Retinal pigment epithelial cell (primary cell): ENCODE data around the gene SCARB1.
"Not testable (repeated sequence)": the region's sequence is repeated elsewhere in the genome, so short reads cannot be mapped to it uniquely, and the experiment has no call there.

Experiments used
- DNase-seq: peaks from one replicate; pipeline ENCODE4 v3.0.0-alpha.2; 2010; ENCODE audit warnings: low read depth
- H3K4me3 ChIP-seq: 2 replicates; pipeline ENCODE4 v1.5.1; 2011; ENCODE audit warnings: mild to moderate bottlenecking, low read length, control low read depth, moderate library complexity
- CTCF ChIP-seq: conservative IDR thresholded peaks from 2 replicates; pipeline ENCODE4 v1.5.1; 2011; ENCODE audit warnings: low read depth, low read length, control low read depth, inconsistent platforms

SCARB1 gene

DNA sequence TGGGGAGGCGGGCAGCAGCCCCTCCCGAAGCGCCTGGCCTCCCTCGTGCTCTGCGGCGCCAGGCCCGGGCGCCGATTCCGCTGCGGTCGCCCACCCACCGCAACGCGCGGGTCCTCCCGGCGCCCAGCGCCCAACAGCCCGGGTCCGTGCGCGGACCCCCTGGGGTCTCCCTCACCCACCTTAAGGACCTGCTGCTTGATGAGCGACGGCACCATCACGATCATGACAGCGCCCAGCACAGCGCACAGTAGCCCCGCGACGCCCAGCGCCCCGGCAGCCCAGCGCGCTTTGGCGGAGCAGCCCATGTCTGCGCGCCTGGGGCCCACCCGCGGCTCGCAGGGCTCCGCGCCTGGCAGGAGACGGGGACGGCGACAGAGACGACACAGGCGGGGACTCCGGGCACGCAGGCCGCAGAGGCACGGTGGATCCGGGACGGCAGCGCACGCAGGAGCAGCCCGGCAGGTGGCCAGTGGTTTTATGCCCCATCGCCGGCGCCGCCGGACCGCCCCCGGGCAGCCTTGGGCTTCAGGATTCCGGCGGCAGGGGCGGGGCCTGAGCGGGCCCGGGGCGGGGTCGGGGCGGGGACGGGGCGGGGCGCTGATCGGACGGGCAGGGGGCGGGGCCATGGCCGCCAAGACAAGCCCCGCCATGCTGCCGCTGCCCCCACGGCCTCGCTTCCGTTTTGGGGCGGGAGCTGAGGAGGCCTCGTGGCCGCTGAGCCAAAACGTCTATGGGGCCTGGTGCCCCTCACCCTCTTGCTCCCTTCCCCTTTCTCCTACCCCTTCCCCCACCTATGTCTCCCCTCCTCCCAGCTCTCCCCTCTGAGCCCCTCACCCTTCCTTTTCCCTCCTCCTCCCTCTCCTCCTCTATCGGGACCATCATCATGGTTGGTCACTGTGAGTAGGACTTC, at the start of gene SCARB1:
Gene SCARB1, minus strand, starts transcription at position 449 of the 910 bp plus-strand sequence. Its CDS starts 144 bp downstream, at position 305.
- peak within 1 kb of the TSS; percentile 71 for H3K4me3 ChIP-seq
- no peak for DNase-seq

GRCh38 chr12:124912529-124913287, 49.0 kb upstream of the SCARB1 start:
- peak overlapping the region; percentile 97 for H3K4me3 ChIP-seq
- not testable (repeated sequence) for DNase-seq

More for the DNA sequence above, at the start of gene SCARB1:
- TF ChIP-seq CTCF: no peak

GRCh38 chr12:124911521-124911920, 47.9 kb upstream of the SCARB1 start:
- peak overlapping the region; percentile 37 for H3K4me3 ChIP-seq
- not testable (repeated sequence) for DNase-seq

- H3K4me3 ChIP-seq: peak overlapping the region; percentile 37
- DNase-seq: no peak
- TF ChIP-seq CTCF: no peak
These were observed 47.2 kb upstream of the SCARB1 start for GRCh38 chr12:124910561-124911478.

DNA sequence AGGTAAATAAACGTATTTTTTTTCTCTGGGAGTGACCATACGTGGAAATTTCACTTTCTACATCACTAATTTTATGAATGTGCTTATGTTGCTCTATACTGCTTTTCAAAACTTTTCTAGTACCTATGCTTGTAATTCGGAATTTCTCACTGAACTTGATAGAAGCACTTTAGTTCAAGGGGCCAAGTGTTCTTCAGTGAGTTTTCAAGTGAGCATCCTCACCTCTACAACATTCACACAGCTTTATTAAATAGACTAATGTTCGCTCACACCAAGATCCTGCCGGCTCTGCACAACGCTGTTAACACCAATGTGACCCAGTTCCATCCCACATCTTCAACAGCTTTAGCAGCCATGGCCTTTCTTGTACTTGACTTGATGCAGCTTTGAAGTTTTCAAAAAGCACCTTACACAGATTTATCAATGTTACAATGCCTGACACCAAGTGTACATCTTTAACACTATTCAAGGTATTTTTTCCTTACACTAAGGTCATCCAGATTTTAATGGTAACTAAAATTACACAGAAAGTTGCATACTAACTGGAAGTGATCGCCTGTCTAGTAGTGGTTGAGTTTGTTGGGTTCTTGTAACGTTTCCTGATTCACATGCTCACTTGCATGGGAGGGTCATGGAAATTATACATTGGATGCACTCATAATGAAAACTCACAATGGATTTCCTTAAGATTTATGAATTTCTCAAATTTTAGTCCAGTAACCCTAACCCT, 46.3 kb upstream of the SCARB1 start:
- no peak for DNase-seq
- no peak for TF ChIP-seq CTCF
- no peak overlapping the region for H3K4me3 ChIP-seq

- no peak overlapping the region for H3K4me3 ChIP-seq
These were observed 43.1 kb upstream of the SCARB1 start for GRCh38 chr12:124906606-124907261.

More at GRCh38 chr12:124906606-124907261, 43.1 kb upstream of the SCARB1 start:
- TF ChIP-seq CTCF: peak; percentile 98
- DNase-seq: peak; percentile 81
